ENCODE measurements around the gene GALNT18. TPM values are rescaled to one million over a fixed set of nuclear protein-coding genes. Genes with fewer than 3 reads are reported as not detected.

The GALNT18 gene
- total and polyA plus RNA-seq, 2 of the 4 experiments (the other 2 are of a cell fraction) = 9.5 to 11.3 TPM

- Histone ChIP-seq H3K14ac (replicated peaks; ENCODE audit: low read depth, low read length) (no peak overlapping the region), H2BK15ac (ENCODE audit: low read depth, low read length) (no peak overlapping the region), H3K4me1 (ENCODE audit: control insufficient read depth, insufficient read depth, low read length) (no peaks in the 10 kb centered on the region), H2BK5ac (ENCODE audit: low read depth, low read length, poor library complexity, severe bottlenecking) (no peak overlapping the region), H3K9ac (ENCODE audit: low read depth, low read length) (no peak overlapping the region), H2AFZ (replicated peaks; ENCODE audit: low read length, poor library complexity) (no peak overlapping the region), H3K4me2 (ENCODE audit: low read depth, low read length) (no peak overlapping the region), H3K56ac (ENCODE audit: extremely low read depth, insufficient read depth, low read length) (no peak overlapping the region), H4K8ac (ENCODE audit: low read depth in 2 of 2, low read length in 2 of 2) (no peak overlapping the region), H2AK5ac (ENCODE audit: low read depth, low read length) (no peak overlapping the region), H4K5ac (ENCODE audit: low read depth, low read length) (no peak overlapping the region), H3K79me1 (ENCODE audit: low read depth in 1 of 2, low read length in 2 of 2) (no peaks in the 10 kb centered on the region), H2AK9ac (replicated peaks; ENCODE audit: low read depth, low read length, poor library complexity) (no peak overlapping the region), H3K36me3 (ENCODE audit: control insufficient read depth, insufficient read depth, low read length) (no peaks in the 10 kb centered on the region), H4K91ac (ENCODE audit: insufficient read depth, low read depth, low read length) (no peak overlapping the region), H2BK120ac (ENCODE audit: low read depth, low read length) (no peak overlapping the region), H3K27me3 (ENCODE audit: control insufficient read depth, insufficient read depth, low read length) (peaks cover 22% of the 10 kb centered on the region), H3K27ac (ENCODE audit: insufficient read depth, low read length) (no peak overlapping the region), H3K18ac (ENCODE audit: low read depth, low read length) (no peak overlapping the region), H4K20me1 (ENCODE audit: insufficient read depth, low read length) (no peaks in the 10 kb centered on the region), H3K4me3 (ENCODE audit: insufficient read depth, low read depth, low read length) (no peak overlapping the region), H2BK20ac (ENCODE audit: low read depth, low read length) (no peak overlapping the region), H3K9me1 (ENCODE audit: insufficient read depth, low read length) (no peaks in the 10 kb centered on the region), H3K23ac (ENCODE audit: low read depth, low read length) (no peak overlapping the region), H3K9me3 (ENCODE audit: control insufficient read depth, insufficient read depth, low read length) (no peaks in the 10 kb centered on the region), H3K4ac (ENCODE audit: low read depth, low read length) (no peak overlapping the region)
- in situ Hi-C loops (cut with MboI; ENCODE audit: low sequenced_read_pairs) = no loop called here
- no peak for DNase-seq
- POLR2A ChIA-PET (ENCODE audit: unreplicated experiment) = no interaction called here
- intact Hi-C loops (cut with micrococcal nuclease) = no loop called here
- dilution Hi-C loops (cut with HindIII; ENCODE audit: low sequenced_read_pairs, unreplicated experiment) = no loop called here
- no CpG with 5 or more reads among the region's 5 CpGs for WGBS, 2 experiments (ENCODE audit: extremely low coverage in 2 of 2, insufficient read length in 1 of 2)
- no peak for ATAC-seq (ENCODE audit: low read depth)
- TF ChIP-seq POLR2A (IDR thresholded peaks at IDR 0.05; ENCODE audit: low read depth, low read length) (no peak), CTCF (conservative IDR thresholded peaks at IDR 0.05; ENCODE audit: low read depth, low read length) (no peak), BHLHE40 (IDR thresholded peaks at IDR 0.05; ENCODE audit: low read depth, low read length) (no peak), RCOR1 (IDR thresholded peaks at IDR 0.05; ENCODE audit: insufficient replicate concordance, low read length) (no peak), MXI1 (IDR thresholded peaks at IDR 0.05; ENCODE audit: borderline replicate concordance, low read depth, low read length) (no peak), RAD21 (IDR thresholded peaks at IDR 0.05; ENCODE audit: low read length) (no peak), RFX5 (IDR thresholded peaks at IDR 0.05; ENCODE audit: low read depth, low read length) (no peak), MAFK (IDR thresholded peaks at IDR 0.05; ENCODE audit: low read depth, low read length) (no peak), SMC3 (IDR thresholded peaks at IDR 0.05; ENCODE audit: low read depth, low read length) (no peak), USF2 (IDR thresholded peaks at IDR 0.05; ENCODE audit: low read depth, low read length) (no peak), CHD1 (IDR thresholded peaks at IDR 0.05; ENCODE audit: low read depth, low read length) (no peak), MAZ (IDR thresholded peaks at IDR 0.05; ENCODE audit: borderline replicate concordance, low read depth, low read length) (no peak), CEBPB (IDR thresholded peaks at IDR 0.05; ENCODE audit: low read depth, low read length) (no peak), ELK1 (IDR thresholded peaks at IDR 0.05; ENCODE audit: borderline replicate concordance, low read depth, low read length) (no peak), FOS (IDR thresholded peaks at IDR 0.05; ENCODE audit: low read depth, low read length) (no peak)
- no TSS peak for BruUV-seq (replicated peaks)
- CTCF ChIA-PET = no interaction called here
Observed at GRCh38 chr11:11291041-11292015, 330.5 kb downstream of the GALNT18 start.

Data from IMR-90 (cell line).